PC-3 (cell line): ENCODE measurements around the gene ACR. TPM values are rescaled to one million over a fixed set of nuclear protein-coding genes. Genes with fewer than 3 reads are reported as not detected.

Experiments
- ATAC-seq: fragments of 200-7000 bp; cut with Tn5 transposase; 2 replicates; pipeline ENCODE4 v1.9.1; 2020; ENCODE audit warnings: mild to moderate bottlenecking, moderate library complexity
- BruUV-seq: library from RNA; stranded (reverse); fragments of 400-500 nt; replicated peaks from 2 replicates; lab custom pipeline; 2021; lab: Mats Ljungman, UMichigan
- CTCF ChIA-PET: fragments of 300-600 bp; sonication (Branson Sonifier 250); formaldehyde crosslinking; loops from one replicate; lab custom pipeline; 2022; ENCODE audit warnings: antibody characterized with exemption; lab: Charles Lee
- POLR2A ChIA-PET: fragments of 300-600 bp; sonication (Branson Sonifier 250); formaldehyde crosslinking; loops from one replicate; lab custom pipeline; 2022; ENCODE audit warnings: antibody characterized with exemption; ENCODE audit not compliant: unreplicated experiment; lab: Charles Lee
- DNase-seq: peaks from one replicate; pipeline ENCODE4 v3.0.0-alpha.2; 2015
- H2AFZ ChIP-seq: fragments of 300-600 bp; sonication (generic); 2 replicates; pipeline ENCODE4 v1.6.0; 2016; ENCODE audit warnings: antibody characterized with exemption, low read length
- H3F3A ChIP-seq: fragments of 300-600 bp; sonication (generic); one replicate; pipeline ENCODE4 v1.6.0; 2017; ENCODE audit warnings: antibody characterized with exemption, low read length, control low read depth, mild to moderate bottlenecking; ENCODE audit not compliant: unreplicated experiment
- H3K27ac ChIP-seq: fragments of 300-600 bp; sonication (generic); 2 replicates; pipeline ENCODE4 v1.5.1; 2016; ENCODE audit warnings: mild to moderate bottlenecking, low read length
- H3K27me3 ChIP-seq: fragments of 300-600 bp; sonication (generic); 2 replicates; pipeline ENCODE4 v1.6.1; 2016; ENCODE audit warnings: low read length, mixed read lengths
- H3K36me3 ChIP-seq: fragments of 300-600 bp; sonication (generic); 2 replicates; pipeline ENCODE4 v1.6.1; 2016; ENCODE audit warnings: low read depth, mixed run types, low read length, mixed read lengths
- H3K4me1 ChIP-seq: fragments of 300-600 bp; sonication (generic); 2 replicates; pipeline ENCODE4 v1.5.1; 2016; ENCODE audit warnings: low read length; ENCODE audit not compliant: insufficient read depth
- H3K4me2 ChIP-seq: fragments of 300-600 bp; sonication (generic); 2 replicates; pipeline ENCODE4 v1.6.0; 2016; ENCODE audit warnings: low read length
- H3K4me3 ChIP-seq: fragments of 300-600 bp; sonication (generic); 2 replicates; pipeline ENCODE4 v1.5.1; 2016; ENCODE audit warnings: mild to moderate bottlenecking, low read length, mixed read lengths
- H3K79me2 ChIP-seq: fragments of 300-600 bp; sonication (generic); 2 replicates; pipeline ENCODE4 v1.6.1; 2017; ENCODE audit warnings: low read length, mixed read lengths
- H3K9ac ChIP-seq: fragments of 300-600 bp; sonication (generic); 2 replicates; pipeline ENCODE4 v1.6.0; 2016; ENCODE audit warnings: mild to moderate bottlenecking, low read length
- H3K9me2 ChIP-seq: fragments of 300-600 bp; sonication (generic); replicated peaks from 2 replicates; pipeline ENCODE4 v1.6.1; 2016; ENCODE audit warnings: mixed run types, low read length, mixed read lengths
- H3K9me3 ChIP-seq: fragments of 300-600 bp; sonication (generic); 2 replicates; pipeline ENCODE4 v1.6.1; 2016; ENCODE audit warnings: low read length, mixed read lengths
- H4K20me1 ChIP-seq: fragments of 300-600 bp; sonication (generic); 2 replicates; pipeline ENCODE4 v1.6.1; 2016; ENCODE audit warnings: low read length, mixed read lengths
- EZH2 ChIP-seq: fragments of 300-600 bp; sonication (generic); IDR thresholded peaks from one replicate; pipeline ENCODE4 v1.6.1; 2017; ENCODE audit warnings: antibody characterized with exemption, mild to moderate bottlenecking, low read length; ENCODE audit not compliant: unreplicated experiment
- EZH2phosphoT487 ChIP-seq: fragments of 300-600 bp; sonication (generic); IDR thresholded peaks from 2 replicates; pipeline ENCODE4 v1.6.1; 2018; ENCODE audit warnings: mild to moderate bottlenecking, antibody characterized with exemption, low read length, borderline replicate concordance
- intact Hi-C: fragments of 100-400 bp; cut with micrococcal nuclease; formaldehyde crosslinking; loops from 2 replicates; pipeline ENCODE4 v1.9.0; 2023
- total RNA-seq: library from RNA; depleted of rRNA; stranded (reverse); fragments of >200 nt; gene quantifications from 2 replicates; pipeline ENCODE4 v1.2.3, GENCODE V29; 2014
- TF ChIP-seq, protein P1 (sequence below): fragments of 300-600 bp; sonication (generic); conservative IDR thresholded peaks from 2 replicates; pipeline ENCODE4 v1.5.1; 2017; ENCODE audit warnings: antibody characterized with exemption, low read depth, mild to moderate bottlenecking, low read length

ACR gene
- total RNA-seq, 1 experiment from 2014 or later = not detected

DNA sequence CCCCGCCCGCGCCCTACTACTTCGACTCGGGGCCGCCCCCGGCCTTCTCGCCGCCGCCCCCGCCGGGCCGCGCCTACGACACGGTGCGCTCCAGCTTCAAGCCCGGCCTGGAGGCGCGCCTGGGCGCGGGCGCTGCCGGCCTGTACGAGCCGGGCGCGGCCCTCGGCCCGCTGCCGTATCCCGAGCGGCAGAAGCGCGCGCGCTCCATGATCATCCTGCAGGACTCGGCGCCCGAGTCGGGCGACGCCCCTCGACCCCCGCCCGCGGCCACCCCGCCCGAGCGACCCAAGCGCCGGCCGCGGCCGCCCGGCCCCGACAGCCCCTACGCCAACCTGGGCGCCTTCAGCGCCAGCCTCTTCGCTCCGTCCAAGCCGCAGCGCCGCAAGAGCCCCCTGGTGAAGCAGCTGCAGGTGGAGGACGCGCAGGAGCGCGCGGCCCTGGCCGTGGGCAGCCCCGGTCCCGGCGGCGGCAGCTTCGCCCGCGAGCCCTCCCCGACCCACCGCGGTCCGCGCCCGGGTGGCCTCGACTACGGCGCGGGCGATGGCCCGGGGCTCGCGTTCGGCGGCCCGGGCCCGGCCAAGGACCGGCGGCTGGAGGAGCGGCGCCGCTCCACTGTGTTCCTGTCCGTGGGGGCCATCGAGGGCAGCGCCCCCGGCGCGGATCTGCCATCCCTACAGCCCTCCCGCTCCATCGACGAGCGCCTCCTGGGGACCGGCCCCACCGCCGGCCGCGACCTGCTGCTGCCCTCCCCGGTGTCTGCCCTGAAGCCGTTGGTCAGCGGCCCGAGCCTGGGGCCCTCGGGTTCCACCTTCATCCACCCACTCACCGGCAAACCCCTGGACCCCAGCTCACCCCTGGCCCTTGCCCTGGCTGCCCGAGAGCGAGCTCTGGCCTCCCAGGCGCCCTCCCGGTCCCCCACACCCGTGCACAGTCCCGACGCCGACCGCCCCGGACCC lies 17.4 kb upstream of the ACR start:
- Histone ChIP-seq H3K4me1 (no peaks in the 10 kb centered on the region), H3K4me2 (no peak overlapping the region), H3K79me2 (no peaks in the 10 kb centered on the region), H3K27ac (no peak overlapping the region), H3K9me2 (no peaks in the 10 kb centered on the region), H4K20me1 (no peaks in the 10 kb centered on the region), H3K4me3 (no peak overlapping the region), H3K27me3 (no peaks in the 10 kb centered on the region), H3K9ac (no peak overlapping the region), H2AFZ (no peak overlapping the region), H3K9me3 (no peaks in the 10 kb centered on the region), H3K36me3 (no peaks in the 10 kb centered on the region), H3F3A (no peaks in the 10 kb centered on the region)
- POLR2A ChIA-PET = no interaction called here
- intact Hi-C loops = no loop called here
- BruUV-seq = no TSS peak
- TF ChIP-seq EZH2phosphoT487 (no peak), EZH2 (no peak)
- TF ChIP-seq, protein P1, sequence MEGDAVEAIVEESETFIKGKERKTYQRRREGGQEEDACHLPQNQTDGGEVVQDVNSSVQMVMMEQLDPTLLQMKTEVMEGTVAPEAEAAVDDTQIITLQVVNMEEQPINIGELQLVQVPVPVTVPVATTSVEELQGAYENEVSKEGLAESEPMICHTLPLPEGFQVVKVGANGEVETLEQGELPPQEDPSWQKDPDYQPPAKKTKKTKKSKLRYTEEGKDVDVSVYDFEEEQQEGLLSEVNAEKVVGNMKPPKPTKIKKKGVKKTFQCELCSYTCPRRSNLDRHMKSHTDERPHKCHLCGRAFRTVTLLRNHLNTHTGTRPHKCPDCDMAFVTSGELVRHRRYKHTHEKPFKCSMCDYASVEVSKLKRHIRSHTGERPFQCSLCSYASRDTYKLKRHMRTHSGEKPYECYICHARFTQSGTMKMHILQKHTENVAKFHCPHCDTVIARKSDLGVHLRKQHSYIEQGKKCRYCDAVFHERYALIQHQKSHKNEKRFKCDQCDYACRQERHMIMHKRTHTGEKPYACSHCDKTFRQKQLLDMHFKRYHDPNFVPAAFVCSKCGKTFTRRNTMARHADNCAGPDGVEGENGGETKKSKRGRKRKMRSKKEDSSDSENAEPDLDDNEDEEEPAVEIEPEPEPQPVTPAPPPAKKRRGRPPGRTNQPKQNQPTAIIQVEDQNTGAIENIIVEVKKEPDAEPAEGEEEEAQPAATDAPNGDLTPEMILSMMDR = no peak
- CTCF ChIA-PET = no interaction called here
- no peak for DNase-seq
- ATAC-seq = no peak

DNA sequence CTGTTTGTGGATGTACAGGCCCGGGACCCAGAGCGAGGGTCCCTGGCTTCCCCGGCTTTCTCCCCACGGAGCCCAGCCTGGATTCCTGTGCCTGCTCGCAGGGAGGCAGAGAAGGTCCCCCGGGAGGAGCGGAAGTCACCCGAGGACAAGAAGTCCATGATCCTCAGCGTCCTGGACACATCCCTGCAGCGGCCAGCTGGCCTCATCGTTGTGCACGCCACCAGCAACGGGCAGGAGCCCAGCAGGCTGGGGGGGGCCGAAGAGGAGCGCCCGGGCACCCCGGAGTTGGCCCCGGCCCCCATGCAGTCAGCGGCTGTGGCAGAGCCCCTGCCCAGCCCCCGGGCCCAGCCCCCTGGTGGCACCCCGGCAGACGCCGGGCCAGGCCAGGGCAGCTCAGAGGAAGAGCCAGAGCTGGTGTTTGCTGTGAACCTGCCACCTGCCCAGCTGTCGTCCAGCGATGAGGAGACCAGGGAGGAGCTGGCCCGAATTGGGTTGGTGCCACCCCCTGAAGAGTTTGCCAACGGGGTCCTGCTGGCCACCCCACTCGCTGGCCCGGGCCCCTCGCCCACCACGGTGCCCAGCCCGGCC lies 16.7 kb upstream of the ACR start:
- Histone ChIP-seq H3K27ac (no peak overlapping the region), H4K20me1 (no peaks in the 10 kb centered on the region), H3K4me3 (no peak overlapping the region), H3F3A (no peaks in the 10 kb centered on the region), H3K4me2 (no peak overlapping the region), H3K36me3 (no peaks in the 10 kb centered on the region), H3K79me2 (no peaks in the 10 kb centered on the region), H3K9ac (no peak overlapping the region), H2AFZ (no peak overlapping the region), H3K27me3 (no peaks in the 10 kb centered on the region), H3K9me2 (no peaks in the 10 kb centered on the region), H3K4me1 (no peaks in the 10 kb centered on the region), H3K9me3 (no peaks in the 10 kb centered on the region)
- DNase-seq (no peak), ATAC-seq (no peak)
- ChIA-PET CTCF (no interaction called here), POLR2A (no interaction called here)
- TF ChIP-seq EZH2 (no peak), EZH2phosphoT487 (no peak)
- TF ChIP-seq, protein P1 = no peak
- BruUV-seq = no TSS peak
- intact Hi-C loops = no loop called here
